B cell (primary cell): Measurements from ENCODE around the gene ZNF438.

Experiments used
- EZH2 ChIP-seq: IDR thresholded peaks from 2 replicates; pipeline ENCODE4 v1.6.1; 2012; ENCODE audit warnings: borderline replicate concordance, low read depth, mild to moderate bottlenecking, moderate library complexity, low read length; ENCODE audit not compliant: insufficient read depth, poor library complexity, severe bottlenecking
- TF ChIP-seq, protein P1 (sequence below): fragments of 200-600 bp; IDR thresholded peaks from one replicate; pipeline ENCODE4 v1.8.0; 2022; ENCODE audit warnings: antibody characterized with exemption, mild to moderate bottlenecking

DNA sequence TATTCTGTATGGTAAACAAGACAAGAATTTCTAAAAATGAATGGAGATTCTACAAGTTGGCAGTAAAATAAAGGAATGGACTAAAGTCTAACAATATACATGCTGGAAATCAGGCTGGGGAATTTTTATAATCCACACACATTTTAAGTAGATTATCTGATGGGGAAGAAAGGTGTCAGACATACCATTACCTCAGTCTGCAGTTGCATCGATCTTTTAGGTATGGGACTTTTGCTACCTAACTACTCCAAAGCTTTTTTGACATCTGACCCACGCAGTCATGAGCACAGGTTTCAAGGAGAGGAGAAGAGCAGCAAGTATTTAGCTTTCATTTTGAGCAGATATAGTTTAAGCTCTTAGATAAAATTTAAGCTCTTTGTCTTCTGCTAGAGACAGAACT lies 113.0 kb downstream of the ZNF438 start:
- TF ChIP-seq, protein P1, sequence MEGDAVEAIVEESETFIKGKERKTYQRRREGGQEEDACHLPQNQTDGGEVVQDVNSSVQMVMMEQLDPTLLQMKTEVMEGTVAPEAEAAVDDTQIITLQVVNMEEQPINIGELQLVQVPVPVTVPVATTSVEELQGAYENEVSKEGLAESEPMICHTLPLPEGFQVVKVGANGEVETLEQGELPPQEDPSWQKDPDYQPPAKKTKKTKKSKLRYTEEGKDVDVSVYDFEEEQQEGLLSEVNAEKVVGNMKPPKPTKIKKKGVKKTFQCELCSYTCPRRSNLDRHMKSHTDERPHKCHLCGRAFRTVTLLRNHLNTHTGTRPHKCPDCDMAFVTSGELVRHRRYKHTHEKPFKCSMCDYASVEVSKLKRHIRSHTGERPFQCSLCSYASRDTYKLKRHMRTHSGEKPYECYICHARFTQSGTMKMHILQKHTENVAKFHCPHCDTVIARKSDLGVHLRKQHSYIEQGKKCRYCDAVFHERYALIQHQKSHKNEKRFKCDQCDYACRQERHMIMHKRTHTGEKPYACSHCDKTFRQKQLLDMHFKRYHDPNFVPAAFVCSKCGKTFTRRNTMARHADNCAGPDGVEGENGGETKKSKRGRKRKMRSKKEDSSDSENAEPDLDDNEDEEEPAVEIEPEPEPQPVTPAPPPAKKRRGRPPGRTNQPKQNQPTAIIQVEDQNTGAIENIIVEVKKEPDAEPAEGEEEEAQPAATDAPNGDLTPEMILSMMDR = no peak
- no peak for TF ChIP-seq EZH2
